Vagina (tissue), 2 donors: ENCODE data around the gene NHERF2.

Experiments used
- CTCF ChIP-seq, 3 experiments: fragments of 450-650 bp in 2 of 3; fragments of 200-600 bp in 1 of 3; sonication (generic) in 1 of 3; IDR thresholded peaks; one replicate each; pipeline ENCODE4 v1.5.1; 2017 to 2019; ENCODE audit warnings: antibody characterized with exemption in 3 of 3, mild to moderate bottlenecking in 2 of 3, moderate library complexity in 2 of 3
- POLR2A ChIP-seq, 2 donors: fragments of 450-650 bp; IDR thresholded peaks; one replicate each; pipeline ENCODE4 v1.6.1; 2017; ENCODE audit warnings: antibody characterized with exemption in 2 of 2, mild to moderate bottlenecking in 2 of 2, moderate library complexity in 2 of 2
- POLR2AphosphoS5 ChIP-seq, 2 donors: sonication (generic); formaldehyde crosslinking; IDR thresholded peaks; one replicate each; pipeline ENCODE4 v1.9.0; 2017; ENCODE audit warnings: antibody characterized with exemption in 2 of 2, mild to moderate bottlenecking in 2 of 2, low read depth in 1 of 2; ENCODE audit not compliant: insufficient read depth in 1 of 2

- TF ChIP-seq CTCF (IDR thresholded peaks at IDR 0.05) (no peak), POLR2A (IDR thresholded peaks at IDR 0.05) (no peak), POLR2AphosphoS5 (IDR thresholded peaks at IDR 0.05; ENCODE audit: insufficient read depth in 1 of 2, low read depth in 1 of 2) (no peak)
Measured at GRCh38 chr16:2001456-2002355, 25.0 kb upstream of the NHERF2 start.
